GM12892 (cell line): ENCODE measurements around the gene SELENOM.

Experiments
- POLR2A ChIP-seq: IDR thresholded peaks from 2 replicates; pipeline ENCODE4 v1.6.1; 2011; ENCODE audit warnings: low read depth, low read length, control low read depth
- POLR2AphosphoS5 ChIP-seq: IDR thresholded peaks from 2 replicates; pipeline ENCODE4 v1.6.1; 2011; ENCODE audit warnings: low read depth, low read length, control low read depth
- TAF1 ChIP-seq: IDR thresholded peaks from 2 replicates; pipeline ENCODE4 v1.6.1; 2011; ENCODE audit warnings: low read depth, mild to moderate bottlenecking, control low read depth, low read length, borderline replicate concordance

DNA sequence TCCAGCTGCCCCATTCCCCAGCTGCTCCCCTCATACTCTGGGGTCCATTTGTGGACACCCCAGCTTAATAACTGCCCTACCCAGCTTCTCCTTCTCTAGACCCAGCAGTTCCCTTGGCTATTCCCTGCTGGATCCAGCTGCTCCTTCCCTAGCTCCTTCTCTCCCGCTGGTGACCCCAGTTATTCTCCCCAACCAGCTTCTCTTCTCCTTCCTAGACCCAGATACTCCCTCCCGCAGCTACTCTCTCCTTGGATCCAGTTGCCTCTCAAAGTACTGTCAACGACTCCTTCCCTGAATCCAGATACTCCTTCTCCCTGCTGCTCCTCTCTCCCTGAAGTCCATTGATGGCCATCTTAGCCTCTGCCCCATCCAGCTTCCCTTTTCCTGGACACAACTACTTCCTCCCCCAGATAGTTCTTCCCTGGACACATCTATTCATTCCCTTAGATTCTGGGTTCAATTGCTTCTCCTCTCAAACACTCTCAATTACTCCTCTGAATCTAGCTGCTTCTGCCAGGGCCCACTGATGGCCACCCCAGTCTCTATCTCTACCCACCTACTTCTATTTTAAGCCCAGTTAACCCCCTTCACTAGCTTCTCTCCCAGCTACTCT lies 11.6 kb downstream of the SELENOM start:
- no peak for TF ChIP-seq POLR2A
- no peak for TF ChIP-seq POLR2AphosphoS5
- no peak for TF ChIP-seq TAF1
